Measurements from ENCODE around the gene MSH3.

The MSH3 gene

DNA sequence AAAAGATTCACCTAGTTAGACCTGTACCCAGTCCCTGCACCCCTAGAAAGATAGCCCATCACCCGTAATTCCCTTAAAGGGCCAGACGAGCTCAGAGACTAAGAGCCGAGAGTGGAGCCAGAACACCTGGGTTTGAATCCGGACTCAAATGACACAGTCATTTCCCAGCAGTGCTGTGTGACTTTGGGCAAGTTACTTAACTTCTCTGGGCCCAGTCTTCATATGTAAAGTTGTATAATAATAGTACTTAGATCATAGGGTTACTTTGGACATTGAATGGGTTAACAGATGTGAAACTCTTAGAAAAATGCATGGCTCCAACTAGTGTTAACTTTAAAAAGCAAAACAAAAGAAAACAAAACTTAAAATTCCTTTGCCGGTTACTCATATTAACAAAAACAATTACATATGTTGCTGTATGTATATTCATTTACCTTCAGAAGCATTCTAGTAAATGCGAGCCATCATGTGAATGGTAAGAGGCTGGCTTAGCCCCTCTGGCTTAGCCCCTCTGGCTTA is 265.3 kb downstream of the MSH3 start:
- DNase-seq, result no peak

DNA sequence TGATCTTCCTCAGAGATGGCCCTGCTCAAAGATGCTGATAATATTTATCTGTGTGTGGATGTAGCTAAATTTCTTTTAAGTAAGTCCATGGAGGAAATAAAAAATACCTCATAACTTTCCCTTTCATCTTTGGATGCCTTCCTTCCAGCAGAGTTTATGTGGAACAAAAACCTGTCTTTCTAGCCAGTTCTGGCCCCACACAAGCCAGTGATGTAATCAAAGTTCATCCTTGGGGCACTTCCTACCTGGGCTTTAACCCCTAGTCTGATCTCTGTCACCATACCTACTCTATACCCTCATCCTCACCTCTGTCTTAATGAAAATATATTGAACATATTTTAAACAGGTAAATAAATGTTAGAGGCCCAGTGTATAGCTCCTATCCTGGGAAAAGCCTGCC is 265.9 kb downstream of the MSH3 start:
- no peak for DNase-seq

DNA sequence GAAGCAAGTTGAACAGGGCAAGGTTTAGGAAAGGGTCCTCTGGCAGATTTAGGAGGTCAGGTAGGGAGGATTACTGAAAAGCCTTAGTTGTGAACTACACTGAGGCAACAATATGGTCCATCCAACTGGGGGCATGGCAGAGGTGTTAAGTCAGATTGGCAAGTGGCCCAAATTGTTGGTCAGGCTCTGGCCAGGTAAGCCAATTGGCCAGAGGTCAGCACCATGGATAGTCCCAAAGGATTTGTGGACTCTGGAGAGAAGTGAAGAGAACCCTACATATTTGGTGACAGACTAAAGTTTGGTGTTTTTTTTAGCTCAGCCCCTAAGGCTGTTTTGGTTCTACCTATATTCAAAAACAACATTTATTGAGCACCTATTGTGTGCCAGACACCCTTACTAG is 266.6 kb downstream of the MSH3 start:
- DNase-seq, result no peak

DNA sequence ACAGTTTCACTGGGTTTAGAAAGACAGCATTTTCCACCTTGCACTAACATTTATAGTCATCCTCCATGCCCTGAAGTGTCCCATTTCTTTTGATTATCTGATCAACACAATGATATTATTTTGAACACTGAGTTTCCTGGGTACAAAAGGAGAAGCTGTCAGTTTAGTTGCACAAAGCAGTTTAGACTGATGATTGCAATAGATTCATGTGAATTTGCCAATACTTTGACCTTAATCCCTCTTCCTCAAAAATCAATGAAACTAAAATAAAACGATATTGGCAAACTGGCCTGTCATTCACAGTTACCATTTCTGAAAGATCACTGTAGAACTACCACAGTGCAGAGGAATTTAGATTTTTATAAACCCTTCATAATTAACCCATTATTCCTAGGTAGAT is 271.5 kb downstream of the MSH3 start:
- no peak for DNase-seq
